H9 (cell line): ENCODE data around the gene JARID2. TPM values are rescaled to one million over a fixed set of nuclear protein-coding genes. Genes with fewer than 3 reads are reported as not detected.
A peak's percentile ranks its signal among the peaks of the same experiment; 100 is the strongest.

Experiments used
- DNase-seq: peaks from one replicate; pipeline ENCODE4 v3.0.0-alpha.2; 2017
- H2AFZ ChIP-seq: one replicate; pipeline ENCODE4 v1.6.1; 2013; ENCODE audit warnings: mild to moderate bottlenecking, low read length, control low read depth, moderate library complexity
- H2AK5ac ChIP-seq: 2 replicates; pipeline ENCODE4 v1.6.1; 2013; ENCODE audit warnings: low read length, control low read depth, mixed read lengths; ENCODE audit not compliant: insufficient read length
- H2BK120ac ChIP-seq: one replicate; pipeline ENCODE4 v1.6.1; 2013; ENCODE audit warnings: low read depth, mild to moderate bottlenecking, low read length, control low read depth, inconsistent platforms; ENCODE audit not compliant: poor library complexity, severe bottlenecking
- H2BK12ac ChIP-seq: 2 replicates; pipeline ENCODE4 v1.6.1; 2013; ENCODE audit warnings: low read length, control low read depth, mixed read lengths, low read depth; ENCODE audit not compliant: insufficient read length
- H2BK15ac ChIP-seq: 2 replicates; pipeline ENCODE4 v1.6.1; 2013; ENCODE audit warnings: low read depth, low read length, control low read depth
- H2BK20ac ChIP-seq: one replicate; pipeline ENCODE4 v1.6.1; 2013; ENCODE audit warnings: low read depth, mild to moderate bottlenecking, low read length, control low read depth, inconsistent platforms; ENCODE audit not compliant: poor library complexity, severe bottlenecking
- H2BK5ac ChIP-seq: 2 replicates; pipeline ENCODE4 v1.6.1; 2013; ENCODE audit warnings: low read length, control low read depth, mixed read lengths; ENCODE audit not compliant: insufficient read length
- H3K14ac ChIP-seq: 2 replicates; pipeline ENCODE4 v1.6.1; 2013; ENCODE audit warnings: low read length, control low read depth; ENCODE audit not compliant: insufficient read depth
- H3K18ac ChIP-seq: 2 replicates; pipeline ENCODE4 v1.6.1; 2013; ENCODE audit warnings: low read depth, mild to moderate bottlenecking, mixed read lengths, low read length, control low read depth; ENCODE audit not compliant: insufficient read length
- H3K23ac ChIP-seq: 2 replicates; pipeline ENCODE4 v1.6.1; 2013; ENCODE audit warnings: low read length, control low read depth, mixed read lengths, low read depth; ENCODE audit not compliant: insufficient read length
- H3K23me2 ChIP-seq: 2 replicates; pipeline ENCODE4 v1.6.1; 2013; ENCODE audit warnings: low read depth, mild to moderate bottlenecking, mixed read lengths, low read length, control low read depth; ENCODE audit not compliant: insufficient read length, poor library complexity, severe bottlenecking
- H3K27ac ChIP-seq: 2 replicates; pipeline ENCODE4 v1.5.1; 2013; ENCODE audit warnings: low read length, control low read depth, mixed read lengths, low read depth; ENCODE audit not compliant: insufficient read length
- H3K27me3 ChIP-seq: 2 replicates; pipeline ENCODE4 v1.6.1; 2013; ENCODE audit warnings: low read length, control low read depth, inconsistent platforms; ENCODE audit not compliant: insufficient read depth
- H3K4ac ChIP-seq: 2 replicates; pipeline ENCODE4 v1.6.1; 2013; ENCODE audit warnings: low read depth, mild to moderate bottlenecking, control low read depth, inconsistent platforms, low read length, moderate library complexity
- H3K4me1 ChIP-seq: 2 replicates; pipeline ENCODE4 v1.6.1; 2013; ENCODE audit warnings: low read length, control low read depth, inconsistent platforms; ENCODE audit not compliant: insufficient read depth
- H3K4me2 ChIP-seq: 2 replicates; pipeline ENCODE4 v1.6.1; 2013; ENCODE audit warnings: low read length, control low read depth, mixed read lengths; ENCODE audit not compliant: insufficient read length, insufficient read depth
- H3K56ac ChIP-seq: 2 replicates; pipeline ENCODE4 v1.6.1; 2013; ENCODE audit warnings: low read depth, mild to moderate bottlenecking, mixed read lengths, low read length, control low read depth; ENCODE audit not compliant: insufficient read length
- H3K79me1 ChIP-seq: 2 replicates; pipeline ENCODE4 v1.6.1; 2013; ENCODE audit warnings: low read depth, mild to moderate bottlenecking, moderate library complexity, low read length, control low read depth, inconsistent platforms; ENCODE audit not compliant: insufficient read depth, poor library complexity, severe bottlenecking
- H3K79me2 ChIP-seq: 2 replicates; pipeline ENCODE4 v1.6.1; 2013; ENCODE audit warnings: low read length, control low read depth, inconsistent platforms; ENCODE audit not compliant: insufficient read depth
- H3K9ac ChIP-seq: 2 replicates; pipeline ENCODE4 v1.6.1; 2013; ENCODE audit warnings: low read length, control low read depth, mixed read lengths; ENCODE audit not compliant: insufficient read length; ENCODE audit errors: extremely low read depth
- H3K9me3 ChIP-seq: one replicate; pipeline ENCODE4 v1.6.1; 2013; ENCODE audit warnings: low read depth, low read length, inconsistent platforms; ENCODE audit not compliant: control insufficient read depth
- H3T11ph ChIP-seq: one replicate; pipeline ENCODE4 v1.6.1; 2013; ENCODE audit warnings: mild to moderate bottlenecking, low read length, control low read depth, inconsistent platforms
- H4K20me1 ChIP-seq: one replicate; pipeline ENCODE4 v1.6.1; 2013; ENCODE audit not compliant: control insufficient read depth, insufficient read length, insufficient read depth
- H4K5ac ChIP-seq: 2 replicates; pipeline ENCODE4 v1.6.1; 2013; ENCODE audit warnings: low read depth, mild to moderate bottlenecking, mixed read lengths, low read length, control low read depth; ENCODE audit not compliant: insufficient read length
- H4K8ac ChIP-seq: replicated peaks from 2 replicates; pipeline ENCODE4 v1.6.1; 2013; ENCODE audit warnings: low read length, control low read depth, mixed read lengths, low read depth; ENCODE audit not compliant: insufficient read length
- H4K91ac ChIP-seq: 2 replicates; pipeline ENCODE4 v1.6.1; 2013; ENCODE audit warnings: low read depth, mild to moderate bottlenecking, moderate library complexity, mixed read lengths, low read length, control low read depth; ENCODE audit not compliant: insufficient read length
- H3K27ac Mint-ChIP-seq, 3 experiments: 2 replicates in 2 of 3; 3 replicates in 1 of 3; pipeline ENCODE4 v1.8.0; 2020 to 2021; ENCODE audit warnings: mixed read lengths in 3 of 3, mild to moderate bottlenecking in 1 of 3, moderate library complexity in 1 of 3
- H3K27me3 Mint-ChIP-seq: 2 replicates; pipeline ENCODE4 v1.8.0; 2021; ENCODE audit warnings: low read depth, mild to moderate bottlenecking, moderate library complexity, mixed read lengths
- H3K36me3 Mint-ChIP-seq, 3 experiments: 2 replicates in 2 of 3; 3 replicates in 1 of 3; pipeline ENCODE4 v1.8.0; 2020 to 2021; ENCODE audit warnings: low read depth in 3 of 3, mixed read lengths in 3 of 3; ENCODE audit not compliant: insufficient read depth in 1 of 3
- H3K4me1 Mint-ChIP-seq, 2 experiments: 2 replicates each; pipeline ENCODE4 v1.8.0; 2020; ENCODE audit warnings: mixed read lengths in 2 of 2
- H3K4me3 Mint-ChIP-seq, 2 experiments: 2 replicates in 1 of 2; 3 replicates in 1 of 2; pipeline ENCODE4 v1.8.0; 2020 to 2021; ENCODE audit warnings: mild to moderate bottlenecking in 2 of 2, mixed read lengths in 2 of 2, moderate library complexity in 1 of 2
- H3K9me3 Mint-ChIP-seq, 2 experiments: 2 replicates in 1 of 2; 3 replicates in 1 of 2; pipeline ENCODE4 v1.8.0; 2020; ENCODE audit warnings: mild to moderate bottlenecking in 2 of 2, mixed read lengths in 2 of 2, moderate library complexity in 1 of 2
- CTCF ChIP-seq: fragments of 200-600 bp; sonication (generic); conservative IDR thresholded peaks from 3 replicates; pipeline ENCODE4 v1.8.0; 2021; ENCODE audit warnings: antibody characterized with exemption, mild to moderate bottlenecking
- WGBS: extraction: QIAGEN DNeasy Blood & Tissue Kit; methylation state at CpG from one replicate; pipeline ENCODE4 v1.1.7; 2013; ENCODE audit warnings: missing lambda C conversion rate, low lambda C conversion rate, mixed read lengths; ENCODE audit not compliant: insufficient read length; ENCODE audit errors: extremely low coverage; 5-methylcytosine and 5-hydroxymethylcytosine counted together
- total RNA-seq: library from RNA; stranded (reverse); gene quantifications from 2 replicates; pipeline ENCODE4 v1.2.1, GENCODE V29; 2021

Gene JARID2
- total RNA-seq, 1 experiment from 2014 or later: 174 TPM

- Histone ChIP-seq H4K8ac (no peak overlapping the region), H4K20me1 (no peaks in the 10 kb centered on the region), H3T11ph (no peak overlapping the region), H3K27me3 (no peaks in the 10 kb centered on the region), H2AK5ac (no peak overlapping the region), H3K9me3 (no peaks in the 10 kb centered on the region), H3K23me2 (no peaks in the 10 kb centered on the region), H2AFZ (no peak overlapping the region), H4K5ac (no peak overlapping the region), H4K91ac (no peak overlapping the region), H3K79me2 (peaks cover 88% of the 10 kb centered on the region), H3K4ac (no peak overlapping the region), H3K9ac (no peak overlapping the region), H3K4me1 (peaks cover 20% of the 10 kb centered on the region; the same call in 1 of the 2 replicates), H2BK15ac (no peak overlapping the region), H3K18ac (no peak overlapping the region), H3K4me2 (no peak overlapping the region), H3K79me1 (peaks cover 14% of the 10 kb centered on the region), H2BK12ac (no peak overlapping the region), H2BK20ac (no peak overlapping the region), H3K27ac (no peak overlapping the region), H3K14ac (peak overlapping the region; percentile 33; the same call in 1 of the 2 replicates), H3K23ac (no peak overlapping the region), H2BK120ac (no peak overlapping the region), H3K56ac (no peak overlapping the region), H2BK5ac (no peak overlapping the region)
- peak overlapping the region in 1 of 3 experiments; percentile 56; a peak in 2 of 7 replicates for H3K27ac Mint-ChIP-seq
- peaks cover 12 to 25% (median 19%) of the 10 kb centered on the region in 3 experiments; a peak in 6 of 7 replicates for H3K36me3 Mint-ChIP-seq
- no peak for DNase-seq
- H3K4me1 Mint-ChIP-seq: peaks cover 74 to 76% of the 10 kb centered on the region in 2 experiments
- H3K27me3 Mint-ChIP-seq: no peaks in the 10 kb centered on the region; the same call in 1 of the 2 replicates
- no CpG with 5 or more reads among the region's 5 CpGs for WGBS
- no peaks in the 10 kb centered on the region for H3K9me3 Mint-ChIP-seq
- no peak for TF ChIP-seq CTCF
- no peak overlapping the region for H3K4me3 Mint-ChIP-seq
Measured at GRCh38 chr6:15447546-15448267, 201.8 kb downstream of the JARID2 start.
